Stimulated activated CD8-positive, alpha-beta memory T cell treated with anti-CD3 and anti-CD28 coated beads, Interleukin-2, amount 100 ng/mL, for 48 hours (primary cell): ENCODE data around the gene CAMSAP3.

Source experiments
- DNase-seq, 2 donors: peaks; one replicate each; pipeline ENCODE4 v3.0.0-alpha.2; 2020; ENCODE audit warnings: low read depth in 2 of 2

Gene CAMSAP3

DNA sequence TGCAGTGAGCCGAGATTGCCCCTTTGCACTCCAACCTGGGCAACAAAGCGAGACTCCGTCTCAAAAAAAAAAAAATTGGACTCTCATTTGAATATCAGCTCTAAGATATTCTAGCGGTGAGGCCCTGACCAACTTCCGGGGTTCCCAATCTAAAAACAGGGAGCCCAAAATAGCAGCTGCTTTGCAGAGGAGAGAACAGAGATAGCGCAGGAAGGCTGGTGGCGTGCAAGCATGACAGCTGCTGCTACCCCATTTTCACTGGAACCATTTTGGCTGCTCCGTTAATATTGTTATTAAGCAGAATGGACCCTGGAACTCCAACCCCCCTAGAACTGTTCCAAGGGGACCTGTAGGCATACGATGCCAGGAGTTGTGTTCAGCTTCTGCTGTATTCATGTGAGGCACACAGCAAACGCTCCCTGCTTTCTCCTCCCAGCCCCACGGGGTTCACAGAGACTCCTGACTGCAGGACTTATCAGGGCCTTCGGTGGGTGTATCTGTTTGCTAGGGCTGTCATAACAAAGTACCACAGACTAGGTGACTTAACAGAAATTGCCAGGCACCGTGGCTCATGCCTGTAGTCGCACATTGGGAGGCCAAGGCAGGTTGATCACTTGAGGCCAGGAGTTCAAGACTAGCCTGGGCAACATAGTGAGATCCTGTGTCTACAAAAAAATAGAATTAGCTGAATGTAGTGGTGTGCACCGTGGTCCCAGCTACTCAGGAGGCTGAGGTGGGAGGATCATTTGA lies 52.8 kb downstream of the CAMSAP3 start:
- no peak for DNase-seq

GRCh38 chr19:7650148-7650547 lies 54.5 kb downstream of the CAMSAP3 start:
- no peak for DNase-seq

GRCh38 chr19:7652061-7652641 lies 56.5 kb downstream of the CAMSAP3 start:
- DNase-seq = peak; percentile 70 to 79

GRCh38 chr19:7654401-7654800 lies 58.7 kb downstream of the CAMSAP3 start:
- DNase-seq = no peak

DNA sequence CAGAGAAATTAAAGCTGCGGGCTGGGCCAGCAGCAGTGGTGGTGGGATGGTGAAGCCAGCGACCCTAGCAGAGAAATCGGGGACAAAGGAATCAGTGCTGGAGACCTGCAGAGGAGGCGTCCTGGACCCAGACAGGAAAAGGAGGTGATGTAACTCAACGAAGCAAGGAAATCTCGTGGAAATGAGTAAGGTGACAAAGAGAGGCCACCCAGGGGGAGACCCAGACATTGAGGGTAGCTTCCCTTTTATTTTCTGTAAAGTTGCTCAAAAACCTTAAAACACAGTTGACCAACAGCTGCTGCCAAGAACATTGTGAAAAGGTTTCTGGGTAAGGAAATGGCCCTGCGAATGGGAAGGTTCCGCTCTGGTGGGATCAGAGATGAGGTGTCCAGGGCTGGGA lies 59.9 kb downstream of the CAMSAP3 start:
- no peak for DNase-seq

GRCh38 chr19:7657131-7657751 lies 61.6 kb downstream of the CAMSAP3 start:
- no peak for DNase-seq

- DNase-seq = no peak
These were observed 62.6 kb downstream of the CAMSAP3 start for GRCh38 chr19:7658219-7658686.

- DNase-seq = no peak
These were observed 66.3 kb downstream of the CAMSAP3 start for GRCh38 chr19:7661744-7662538.

DNA sequence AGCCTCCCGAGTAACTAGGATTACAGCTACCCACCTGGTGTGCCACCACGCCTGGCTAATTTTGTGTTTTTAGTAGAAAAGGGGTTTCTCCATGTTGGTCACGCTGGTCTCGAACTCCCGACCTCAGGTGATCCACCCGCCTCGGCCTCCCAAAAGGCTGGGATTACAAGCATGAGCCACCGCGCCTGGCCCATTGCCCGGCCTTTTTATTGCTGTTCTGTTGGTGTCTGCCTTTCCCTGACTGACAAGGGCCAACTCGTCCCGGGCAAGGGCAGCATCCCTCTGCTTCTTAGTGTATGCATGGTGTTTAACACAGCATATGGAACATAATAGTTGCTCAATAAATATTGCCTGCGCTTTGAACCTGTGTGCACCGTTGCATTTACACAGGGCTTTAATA lies 67.0 kb downstream of the CAMSAP3 start:
- DNase-seq = no peak

- no peak for DNase-seq
These were observed 68.0 kb downstream of the CAMSAP3 start for GRCh38 chr19:7663706-7664105.

DNA sequence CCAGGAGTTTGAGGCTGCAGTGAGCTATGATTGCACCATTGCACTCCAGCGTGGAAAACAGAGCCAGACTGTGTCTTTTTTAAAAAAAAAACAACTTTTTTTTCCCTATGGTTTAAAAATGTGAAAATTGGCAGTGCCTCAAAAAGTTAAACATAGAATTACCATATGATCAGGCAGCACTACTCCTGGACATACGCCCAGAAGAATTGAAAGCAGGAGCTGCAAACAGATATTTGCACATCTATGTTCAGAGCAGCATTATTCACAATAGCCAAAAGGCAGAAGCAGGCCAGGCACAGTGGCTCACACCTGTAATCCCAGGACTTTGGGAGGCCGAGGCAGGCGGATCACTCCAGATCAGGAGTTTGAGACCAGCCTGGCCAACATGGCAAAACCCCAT lies 69.4 kb downstream of the CAMSAP3 start:
- DNase-seq = no peak
